HG03139 (cell line): ENCODE measurements around the gene PLVAP.

ENCODE experiments used
- ATAC-seq: cut with Tn5 transposase; IDR thresholded peaks from one replicate; pipeline ENCODE4 v1.9.1; 2021; ENCODE audit not compliant: unreplicated experiment

Gene PLVAP

GRCh38 chr19:17334414-17335409 lies 42.4 kb downstream of the PLVAP start, which contains the start of gene ANO8:
TSS of gene ANO8 (minus strand) at chr19:17334855. CDS start at chr19:17334670, 185 bp downstream.
- ATAC-seq: no peak

- no peak for ATAC-seq
Observed at GRCh38 chr19:17333611-17334413, 43.3 kb downstream of the PLVAP start.

GRCh38 chr19:17332677-17333581 lies 44.2 kb downstream of the PLVAP start:
- ATAC-seq: no peak

- ATAC-seq: no peak
Observed at GRCh38 chr19:17332360-17332676, 44.8 kb downstream of the PLVAP start.

- no peak for ATAC-seq
Observed at GRCh38 chr19:17331045-17331558, 46.0 kb downstream of the PLVAP start.

GRCh38 chr19:17330262-17331044 lies 46.7 kb downstream of the PLVAP start:
- no peak for ATAC-seq

- no peak for ATAC-seq
Observed at GRCh38 chr19:17329366-17330261, 47.5 kb downstream of the PLVAP start.

GRCh38 chr19:17328517-17329365 lies 48.4 kb downstream of the PLVAP start:
- no peak for ATAC-seq

GRCh38 chr19:17327654-17328516 lies 49.3 kb downstream of the PLVAP start:
- no peak for ATAC-seq

- no peak for ATAC-seq
Observed at GRCh38 chr19:17327068-17327653, 50.0 kb downstream of the PLVAP start.

GRCh38 chr19:17326595-17326966 lies 50.6 kb downstream of the PLVAP start:
- ATAC-seq: no peak

GRCh38 chr19:17325881-17326594 lies 51.1 kb downstream of the PLVAP start:
- no peak for ATAC-seq

- no peak for ATAC-seq
Observed at GRCh38 chr19:17325133-17325532, 52.0 kb downstream of the PLVAP start.

- ATAC-seq: no peak
Observed at GRCh38 chr19:17324357-17325114, 52.6 kb downstream of the PLVAP start.

- ATAC-seq: no peak
Observed at GRCh38 chr19:17323964-17324332, 53.2 kb downstream of the PLVAP start.
